Activated CD4-positive, alpha-beta T cell treated with anti-CD3 and anti-CD28 coated beads, Interleukin-2, amount 50 U/mL, for 48 hours (primary cell): Measurements from ENCODE around the gene TULP1.
A peak's percentile ranks its signal among the peaks of the same experiment; 100 is the strongest.

Experiments used
- DNase-seq, 2 experiments: peaks; one replicate each; pipeline ENCODE4 v3.0.0-alpha.2; 2020

Gene TULP1

GRCh38 chr6:35481226-35481625, 31.5 kb downstream of the TULP1 start:
- DNase-seq, result no peak

DNA sequence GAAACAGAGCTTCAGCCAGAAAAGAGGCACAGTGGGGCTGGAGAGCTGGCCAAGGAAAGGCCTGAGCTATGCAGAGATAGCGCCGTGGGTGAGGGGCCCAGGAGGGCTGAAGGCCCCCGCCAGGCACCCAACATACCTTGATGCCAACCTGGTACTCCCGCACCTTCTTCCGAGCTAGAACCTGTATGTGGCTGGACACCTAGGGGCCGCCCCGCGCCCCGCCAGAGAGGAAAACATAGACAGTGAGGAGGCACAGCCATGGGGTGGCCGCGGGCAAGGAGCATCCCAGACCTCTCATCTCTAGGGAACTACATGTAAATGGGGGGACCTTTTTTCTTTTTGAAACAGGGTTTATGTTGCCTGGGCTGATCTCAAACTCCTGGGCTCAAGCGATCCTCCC, 32.5 kb downstream of the TULP1 start:
- DNase-seq, result no peak

DNA sequence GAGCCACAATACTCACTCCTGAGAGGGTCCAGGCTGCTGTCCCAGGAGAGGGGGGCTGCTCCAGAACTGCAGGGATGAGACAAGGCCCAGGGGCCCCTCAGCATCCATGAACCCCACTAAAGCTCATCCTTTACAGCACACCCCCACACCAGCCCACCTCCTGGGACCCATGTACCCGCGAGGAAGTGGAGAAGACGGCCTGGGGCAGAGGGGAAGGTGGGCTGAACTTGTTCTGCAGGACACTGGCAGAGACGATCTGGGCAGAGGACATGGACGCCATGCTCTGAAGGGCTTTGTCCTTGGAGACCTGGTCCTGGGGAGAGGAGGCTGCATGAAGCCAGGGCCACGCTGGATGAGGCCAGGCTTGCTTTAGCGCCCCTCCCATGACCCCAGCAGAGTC, 34.4 kb downstream of the TULP1 start:
- no peak for DNase-seq

DNA sequence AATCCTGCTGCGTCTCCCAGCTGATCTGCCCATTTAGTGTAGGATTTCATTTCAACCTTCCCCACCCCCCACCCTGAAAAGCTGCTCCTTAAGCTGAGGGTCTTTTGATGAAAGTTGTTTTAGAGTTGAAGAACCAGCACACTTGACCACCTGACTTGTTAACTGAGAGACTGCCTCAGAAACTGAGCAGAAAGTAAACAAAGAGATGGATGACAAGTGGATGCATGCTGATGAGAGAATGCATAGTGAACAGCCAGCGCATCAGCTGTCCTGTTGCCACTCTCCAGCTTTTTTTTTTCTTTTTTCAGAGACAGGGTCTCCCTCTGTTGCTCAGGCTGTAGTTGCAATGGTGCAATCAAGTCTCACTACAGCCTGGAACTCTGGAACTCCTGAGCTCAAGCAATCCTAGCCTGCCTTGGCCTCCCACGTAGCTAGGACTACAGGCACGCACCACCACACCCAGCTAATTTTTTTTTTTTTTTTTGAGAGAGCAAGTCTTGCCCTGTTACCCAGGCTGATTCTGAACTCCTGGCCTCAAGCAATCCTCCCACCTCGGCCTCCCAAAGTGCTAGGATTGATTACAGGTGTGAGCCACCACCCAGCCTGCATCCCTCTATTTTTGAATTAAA, 35.0 kb downstream of the TULP1 start:
- no peak for DNase-seq

- no peak for DNase-seq
These were observed 35.7 kb downstream of the TULP1 start for GRCh38 chr6:35477028-35477427.

GRCh38 chr6:35476004-35476403, 36.7 kb downstream of the TULP1 start:
- no peak for DNase-seq

DNA sequence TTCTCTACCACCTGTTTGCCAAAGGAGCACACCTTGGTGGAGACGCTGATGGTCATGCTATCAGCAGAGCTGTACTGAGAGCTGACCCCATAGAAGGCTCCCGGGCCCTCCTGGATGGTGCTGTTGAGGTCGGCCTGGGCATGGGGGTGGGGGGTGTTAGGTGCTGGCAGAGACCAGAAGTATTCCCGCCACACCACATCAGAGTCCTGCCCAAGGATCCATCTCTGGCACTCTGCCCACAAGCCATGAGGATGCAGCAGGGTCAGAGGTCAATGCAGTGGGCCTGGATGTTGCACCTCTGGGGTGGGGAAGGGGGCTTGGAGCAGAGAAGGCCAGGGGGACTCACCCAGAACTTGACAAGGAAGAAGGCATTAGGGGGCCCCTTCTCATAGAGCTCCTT, 37.1 kb downstream of the TULP1 start:
- DNase-seq, result no peak

GRCh38 chr6:35474942-35475570, 37.6 kb downstream of the TULP1 start:
- no peak for DNase-seq

DNA sequence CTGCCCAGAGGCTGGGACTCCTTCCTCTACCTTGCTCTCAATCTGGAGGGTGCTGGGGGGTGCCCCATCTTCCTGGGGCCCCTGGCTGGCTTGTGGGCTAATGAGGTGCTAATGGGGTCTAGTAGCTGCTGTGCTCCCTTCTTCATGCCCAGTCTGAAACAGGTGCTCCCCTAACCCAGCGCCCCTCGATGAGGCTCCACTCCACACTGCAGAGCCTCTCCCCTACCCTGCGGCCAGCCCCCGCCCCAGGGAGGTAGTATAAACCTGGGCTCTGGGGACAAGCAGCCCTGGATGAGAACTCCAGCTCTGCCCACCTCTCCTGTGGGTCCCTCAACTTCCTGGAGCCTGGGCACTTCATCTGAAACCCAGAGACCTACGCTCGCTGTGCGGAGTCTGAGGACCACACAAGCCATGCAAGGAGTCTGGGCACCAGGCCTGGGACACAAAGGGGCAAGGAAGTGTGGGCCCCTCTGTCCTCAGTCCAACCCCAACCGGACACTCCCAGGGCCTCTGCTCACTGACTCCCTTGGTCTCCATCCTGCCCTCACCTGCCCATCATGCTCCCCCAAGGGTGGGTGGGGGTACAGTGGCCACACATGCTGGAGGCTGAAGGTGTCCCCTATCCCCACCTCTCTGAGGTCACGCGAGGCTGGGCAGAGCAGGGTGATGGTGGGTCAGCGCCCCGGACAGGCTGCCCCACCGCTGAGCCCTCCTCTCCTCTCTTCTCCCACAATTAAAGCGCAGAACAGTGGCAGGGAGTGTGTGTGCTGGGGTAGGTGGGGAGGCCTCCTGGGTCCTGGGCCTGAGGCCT, 38.4 kb downstream of the TULP1 start:
- DNase-seq, result peak in 1 of 2 experiments; percentile 38

- no peak for DNase-seq
These were observed 38.9 kb downstream of the TULP1 start for GRCh38 chr6:35473850-35474130.

- DNase-seq, result peak; percentile 32 to 34
These were observed 39.4 kb downstream of the TULP1 start for GRCh38 chr6:35473075-35473849.

- DNase-seq, result peak in 1 of 2 experiments; percentile 13
These were observed 40.8 kb downstream of the TULP1 start for GRCh38 chr6:35471836-35472345.

- DNase-seq, result no peak
These were observed 42.0 kb downstream of the TULP1 start for GRCh38 chr6:35470663-35471120.

DNA sequence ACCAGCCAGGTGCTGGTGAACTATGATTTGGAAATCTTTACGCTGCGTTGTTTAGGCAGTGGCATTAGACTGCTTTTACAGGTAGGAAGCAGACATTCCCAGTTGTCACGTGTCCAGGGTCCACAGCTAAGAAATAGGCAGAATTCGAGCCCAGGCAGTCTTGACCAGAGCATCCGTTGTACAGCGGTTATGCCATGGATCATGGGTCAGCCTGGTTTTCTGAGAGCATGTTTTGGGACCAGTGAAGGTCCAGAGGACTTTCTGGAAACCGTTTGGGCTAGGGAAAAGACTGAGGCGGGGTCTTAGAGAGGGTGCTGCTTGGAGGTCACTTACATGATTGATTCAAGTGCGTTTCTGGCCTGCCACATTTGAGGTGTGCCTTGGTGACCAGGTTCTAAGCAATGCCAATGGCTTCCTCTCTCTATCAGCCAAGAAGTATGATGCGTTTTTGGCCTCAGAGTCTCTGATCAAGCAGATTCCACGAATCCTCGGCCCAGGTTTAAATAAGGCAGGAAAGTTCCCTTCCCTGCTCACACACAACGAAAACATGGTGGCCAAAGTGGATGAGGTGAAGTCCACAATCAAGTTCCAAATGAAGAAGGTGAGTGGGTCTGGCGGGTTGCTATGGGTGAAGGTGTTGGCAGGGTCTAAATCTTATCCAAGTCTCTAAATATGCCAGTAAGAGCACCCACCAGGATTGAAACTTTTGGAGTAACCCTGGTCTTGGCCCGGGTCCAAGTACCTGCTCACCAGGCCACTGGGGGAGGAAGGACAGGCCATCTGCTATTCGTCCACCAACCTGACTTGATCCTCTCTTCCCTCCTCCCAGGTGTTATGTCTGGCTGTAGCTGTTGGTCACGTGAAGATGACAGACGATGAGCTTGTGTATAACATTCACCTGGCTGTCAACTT, 42.7 kb downstream of the TULP1 start:
- peak in 1 of 2 experiments; percentile 40 for DNase-seq

DNA sequence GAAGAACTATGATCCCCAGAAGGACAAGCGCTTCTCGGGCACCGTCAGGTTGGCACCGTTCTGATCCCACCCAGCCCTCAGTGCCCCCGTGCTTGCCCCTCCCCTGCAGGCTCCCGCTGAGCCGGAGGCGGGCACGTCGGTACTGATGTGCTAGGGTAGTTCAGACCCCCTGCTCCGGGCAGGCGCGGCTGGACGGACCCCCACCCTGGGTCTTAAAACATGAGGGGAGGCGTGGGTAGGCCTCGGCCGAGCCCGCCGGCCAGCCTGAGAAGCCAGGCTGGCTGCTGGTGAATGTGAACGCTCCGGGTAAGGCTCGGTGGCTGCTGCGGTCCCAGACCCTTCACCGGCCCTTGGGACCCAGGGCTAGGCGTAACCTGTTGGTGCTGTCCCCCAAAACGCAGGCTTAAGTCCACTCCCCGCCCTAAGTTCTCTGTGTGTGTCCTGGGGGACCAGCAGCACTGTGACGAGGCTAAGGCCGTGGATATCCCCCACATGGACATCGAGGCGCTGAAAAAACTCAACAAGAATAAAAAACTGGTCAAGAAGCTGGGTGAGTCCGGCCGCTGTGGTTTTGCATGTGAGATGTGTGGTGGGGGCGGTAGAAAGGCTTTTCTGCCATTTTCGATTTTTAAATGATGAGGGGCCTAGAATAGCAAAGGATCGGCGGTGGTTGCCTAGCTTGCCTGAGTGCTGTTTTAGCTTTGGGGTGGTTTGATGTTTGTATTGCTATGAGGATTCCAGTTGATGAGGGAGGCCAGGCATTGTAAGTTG, 43.5 kb downstream of the TULP1 start:
- DNase-seq, result peak in 1 of 2 experiments; percentile 44

- peak; percentile 95 to 96 for DNase-seq
These were observed 44.3 kb downstream of the TULP1 start, which contains the start of gene RPL10A for GRCh38 chr6:35468181-35468979. RPL10A (plus strand) TSS chr6:35468401; CDS start chr6:35468435, 34 bp downstream.

DNA sequence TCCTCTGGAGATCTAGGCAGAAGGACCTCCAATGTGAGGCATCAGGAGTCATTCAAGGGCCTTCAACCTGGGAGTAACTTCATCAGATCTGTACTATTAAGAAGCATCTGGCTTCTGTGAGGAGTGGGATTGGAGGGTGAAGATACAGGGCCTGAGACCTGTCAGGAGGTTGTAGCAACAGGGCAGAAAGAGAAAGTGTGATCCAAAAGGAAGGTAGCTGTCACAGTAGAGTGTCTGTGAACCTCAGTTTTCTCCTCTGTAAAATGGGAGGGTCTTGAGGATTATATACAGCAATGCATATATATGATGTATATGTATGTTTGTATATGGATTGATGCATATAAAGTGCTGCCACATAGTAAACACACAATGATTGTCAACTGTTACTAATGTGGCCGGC, 47.0 kb downstream of the TULP1 start:
- DNase-seq, result no peak

DNA sequence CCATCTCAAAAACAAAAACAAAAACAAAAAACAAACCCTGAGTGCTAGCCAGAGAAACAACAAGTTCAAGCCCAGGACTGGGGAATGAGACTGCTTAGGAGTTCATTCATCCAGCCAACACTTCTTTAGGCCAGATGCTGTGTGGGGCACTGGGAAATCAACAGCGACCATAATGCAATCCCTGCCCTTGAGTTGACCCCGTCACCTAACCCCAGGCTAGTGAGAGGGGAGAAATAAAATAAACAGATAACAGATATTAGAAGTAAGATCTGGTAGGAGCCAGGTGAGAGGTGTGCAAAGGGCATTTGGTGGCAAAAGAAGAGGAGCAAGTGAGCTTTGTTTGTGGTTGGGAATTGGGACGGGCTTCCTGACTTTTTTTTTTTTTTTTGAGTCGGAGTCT, 49.4 kb downstream of the TULP1 start:
- no peak for DNase-seq

DNA sequence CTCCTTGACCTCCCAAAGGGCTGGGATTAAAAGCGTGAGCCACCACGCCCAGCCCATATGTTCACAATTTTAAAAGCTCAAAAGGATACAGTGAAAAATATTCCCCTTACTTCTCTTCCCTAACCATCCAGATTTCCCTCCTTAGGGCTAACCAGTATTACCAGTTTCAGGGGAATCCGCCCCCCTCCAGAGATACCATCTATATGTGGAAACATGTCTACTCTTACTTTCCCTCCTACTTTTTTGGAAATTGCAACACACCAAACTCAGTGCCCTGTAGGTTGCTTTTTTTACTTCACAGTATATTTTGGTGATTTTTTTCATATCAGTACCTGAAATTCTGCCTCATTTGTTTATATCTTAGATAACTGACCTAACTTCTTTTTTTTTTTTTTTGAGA, 51.4 kb downstream of the TULP1 start:
- DNase-seq, result no peak

GRCh38 chr6:35457907-35458306, 54.8 kb downstream of the TULP1 start:
- no peak for DNase-seq
